Endodermal cell (in vitro differentiated cells): Measurements from ENCODE around the gene GRM5. TPM values are rescaled to one million over a fixed set of nuclear protein-coding genes. Genes with fewer than 3 reads are reported as not detected.

Experiments
- DNase-seq: peaks from one replicate; pipeline ENCODE4 v3.0.0-alpha.2; 2017
- H3K27ac ChIP-seq: 2 replicates; pipeline ENCODE4 v1.5.1; 2013; ENCODE audit warnings: mild to moderate bottlenecking, low read depth, low read length, moderate library complexity
- H3K27me3 ChIP-seq: 2 replicates; pipeline ENCODE4 v1.6.1; 2013; ENCODE audit warnings: mild to moderate bottlenecking, low read length, moderate library complexity; ENCODE audit not compliant: insufficient read depth, control insufficient read depth, poor library complexity, severe bottlenecking
- H3K36me3 ChIP-seq: 2 replicates; pipeline ENCODE4 v1.7.0; 2013; ENCODE audit warnings: mild to moderate bottlenecking, low read length, moderate library complexity; ENCODE audit not compliant: control insufficient read depth, insufficient read depth
- H3K4me1 ChIP-seq: one replicate; pipeline ENCODE4 v1.7.0; 2013; ENCODE audit warnings: low read length; ENCODE audit not compliant: control insufficient read depth, insufficient read depth
- H3K4me3 ChIP-seq: 2 replicates; pipeline ENCODE4 v1.5.1; 2013; ENCODE audit warnings: mild to moderate bottlenecking, low read length, moderate library complexity
- H3K9ac ChIP-seq: 2 replicates; pipeline ENCODE4 v1.6.1; 2013; ENCODE audit warnings: mild to moderate bottlenecking, low read length, moderate library complexity; ENCODE audit not compliant: poor library complexity, severe bottlenecking; ENCODE audit errors: extremely low read depth
- H3K9me3 ChIP-seq: 2 replicates; pipeline ENCODE4 v1.6.1; 2013; ENCODE audit warnings: mild to moderate bottlenecking, low read length, moderate library complexity; ENCODE audit not compliant: control insufficient read depth
- H3K27ac Mint-ChIP-seq: 2 replicates; pipeline ENCODE4 v1.8.0; 2020; ENCODE audit warnings: mixed read lengths
- H3K27me3 Mint-ChIP-seq: 2 replicates; pipeline ENCODE4 v1.8.0; 2021; ENCODE audit warnings: mild to moderate bottlenecking, mixed read lengths; ENCODE audit not compliant: insufficient read depth
- H3K36me3 Mint-ChIP-seq: 2 replicates; pipeline ENCODE4 v1.8.0; 2020; ENCODE audit warnings: low read depth, mixed read lengths
- H3K4me1 Mint-ChIP-seq: 2 replicates; pipeline ENCODE4 v1.8.0; 2020; ENCODE audit warnings: mixed read lengths
- H3K4me3 Mint-ChIP-seq: 2 replicates; pipeline ENCODE4 v1.8.0; 2020; ENCODE audit warnings: mild to moderate bottlenecking, moderate library complexity, mixed read lengths
- H3K9me3 Mint-ChIP-seq: 2 replicates; pipeline ENCODE4 v1.8.0; 2020; ENCODE audit warnings: mild to moderate bottlenecking, mixed read lengths
- WGBS, 2 experiments: methylation state at CpG; one replicate each; pipeline versions ENCODE4 v1.1.5 to v1.1.7; 2013; ENCODE audit warnings: missing lambda C conversion rate in 2 of 2, mixed read lengths in 1 of 2; ENCODE audit not compliant: insufficient coverage in 1 of 2, insufficient read length in 1 of 2; 5-methylcytosine and 5-hydroxymethylcytosine counted together
- total RNA-seq, 2 donors: library from RNA; stranded (reverse); fragmentation: NEBNext Ultra II Directional in 1 of 2; extraction: Animal tissue kit (Norgen Biotek cat#: 25700) in 1 of 2; gene quantifications; 2 replicates in 1 of 2; 3 replicates in 1 of 2; pipeline ENCODE4 v1.2.1, GENCODE V29; 2021
- TF ChIP-seq, protein P1 (sequence below): fragments of 200-600 bp; sonication (generic); conservative IDR thresholded peaks from 2 replicates; pipeline ENCODE4 v1.5.0; 2021; ENCODE audit warnings: antibody characterized with exemption, mild to moderate bottlenecking

The GRM5 gene
- total RNA-seq, 2 donors from 2014 or later, result 0.07 to 0.09 TPM

DNA sequence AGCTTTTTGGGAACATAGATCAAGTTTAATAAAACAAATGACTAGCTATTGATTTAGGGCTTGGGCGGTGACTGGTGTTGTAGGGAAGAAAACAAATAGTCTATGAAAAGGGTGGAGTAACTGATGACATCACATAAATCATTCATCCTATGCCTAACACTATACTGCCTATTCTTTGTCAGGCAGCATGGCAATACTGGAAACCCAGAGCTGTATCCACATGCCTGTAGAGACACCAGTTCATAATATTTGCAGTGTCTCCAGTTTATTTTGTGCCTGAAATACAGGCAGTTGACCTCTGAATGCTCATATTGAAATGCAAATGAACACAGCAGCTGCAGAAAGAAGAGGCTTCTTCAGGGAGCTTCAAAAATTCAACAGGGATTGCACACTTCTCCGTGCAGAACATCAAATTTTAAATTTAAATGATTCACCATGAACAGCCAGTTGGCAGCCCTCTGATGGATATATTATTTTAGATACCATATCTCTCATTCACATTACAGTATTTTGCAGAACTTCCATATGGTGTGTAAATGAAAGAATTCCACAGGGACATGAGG lies 445.1 kb downstream of the GRM5 start:
- Histone ChIP-seq H3K4me3 (no peak overlapping the region), H3K27me3 (no peaks in the 10 kb centered on the region), H3K36me3 (no peaks in the 10 kb centered on the region), H3K9ac (no peak overlapping the region), H3K4me1 (no peaks in the 10 kb centered on the region), H3K27ac (no peak overlapping the region), H3K9me3 (no peaks in the 10 kb centered on the region)
- DNase-seq, result no peak
- Mint-ChIP-seq H3K27me3 (peaks cover 4% of the 10 kb centered on the region), H3K36me3 (no peaks in the 10 kb centered on the region), H3K4me1 (no peaks in the 10 kb centered on the region), H3K9me3 (no peaks in the 10 kb centered on the region), H3K27ac (no peak overlapping the region), H3K4me3 (no peak overlapping the region)
- TF ChIP-seq, protein P1, sequence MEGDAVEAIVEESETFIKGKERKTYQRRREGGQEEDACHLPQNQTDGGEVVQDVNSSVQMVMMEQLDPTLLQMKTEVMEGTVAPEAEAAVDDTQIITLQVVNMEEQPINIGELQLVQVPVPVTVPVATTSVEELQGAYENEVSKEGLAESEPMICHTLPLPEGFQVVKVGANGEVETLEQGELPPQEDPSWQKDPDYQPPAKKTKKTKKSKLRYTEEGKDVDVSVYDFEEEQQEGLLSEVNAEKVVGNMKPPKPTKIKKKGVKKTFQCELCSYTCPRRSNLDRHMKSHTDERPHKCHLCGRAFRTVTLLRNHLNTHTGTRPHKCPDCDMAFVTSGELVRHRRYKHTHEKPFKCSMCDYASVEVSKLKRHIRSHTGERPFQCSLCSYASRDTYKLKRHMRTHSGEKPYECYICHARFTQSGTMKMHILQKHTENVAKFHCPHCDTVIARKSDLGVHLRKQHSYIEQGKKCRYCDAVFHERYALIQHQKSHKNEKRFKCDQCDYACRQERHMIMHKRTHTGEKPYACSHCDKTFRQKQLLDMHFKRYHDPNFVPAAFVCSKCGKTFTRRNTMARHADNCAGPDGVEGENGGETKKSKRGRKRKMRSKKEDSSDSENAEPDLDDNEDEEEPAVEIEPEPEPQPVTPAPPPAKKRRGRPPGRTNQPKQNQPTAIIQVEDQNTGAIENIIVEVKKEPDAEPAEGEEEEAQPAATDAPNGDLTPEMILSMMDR, result no peak
- whole genome bisulfite sequencing, 2 experiments, result 80% methylated on average over 1 of the region's 2 CpGs; no CpG with 5 or more reads in 1 of the 2 experiments

DNA sequence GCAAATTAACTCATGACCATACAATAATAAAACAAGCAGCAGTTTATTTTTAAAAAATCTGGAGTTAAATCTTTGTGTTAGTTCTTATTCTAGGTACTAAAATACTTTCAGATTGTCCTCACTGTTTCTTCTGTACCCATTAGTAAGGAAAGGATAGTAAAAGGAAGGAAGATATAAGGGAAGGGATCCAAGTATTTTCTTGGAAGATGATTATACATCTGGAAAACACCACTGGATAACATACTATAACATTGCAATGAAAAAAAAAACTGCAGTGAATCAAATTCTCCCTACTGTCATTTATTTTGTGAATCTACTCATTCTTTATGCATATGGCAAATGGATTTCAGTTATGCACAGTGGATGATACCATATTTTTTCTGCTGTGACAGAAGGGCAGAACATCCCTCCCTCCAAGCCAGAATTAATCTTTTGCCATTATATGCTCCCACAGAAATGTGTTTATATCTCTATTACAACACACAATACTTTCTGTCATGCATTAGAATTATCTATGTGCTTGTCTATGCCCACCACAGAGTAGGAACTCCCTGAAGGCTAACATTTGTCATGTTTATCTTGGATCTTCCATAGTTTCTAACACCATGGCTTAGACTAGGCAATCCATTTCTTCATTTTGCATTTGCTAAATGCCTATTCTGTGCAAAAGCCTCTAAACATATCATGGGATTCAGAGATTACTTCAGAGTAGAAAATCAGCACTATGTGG lies 446.0 kb downstream of the GRM5 start:
- H3K4me3 ChIP-seq, result no peak overlapping the region
- Mint-ChIP-seq H3K27me3 (no peaks in the 10 kb centered on the region), H3K4me3 (no peak overlapping the region), H3K27ac (no peak overlapping the region), H3K9me3 (no peaks in the 10 kb centered on the region), H3K4me1 (no peaks in the 10 kb centered on the region), H3K36me3 (no peaks in the 10 kb centered on the region)
- TF ChIP-seq, protein P1, result no peak
- H3K9ac ChIP-seq, result no peak overlapping the region
- no peak overlapping the region for H3K27ac ChIP-seq
- H3K27me3 ChIP-seq, result no peaks in the 10 kb centered on the region
- no peak for DNase-seq
- no peaks in the 10 kb centered on the region for H3K9me3 ChIP-seq
- H3K36me3 ChIP-seq, result no peaks in the 10 kb centered on the region
- no peaks in the 10 kb centered on the region for H3K4me1 ChIP-seq

GRCh38 chr11:88619071-88619425 lies 446.7 kb downstream of the GRM5 start:
- no peaks in the 10 kb centered on the region for H3K9me3 ChIP-seq
- TF ChIP-seq, protein P1, result no peak
- H3K27ac Mint-ChIP-seq, result no peak overlapping the region

More at GRCh38 chr11:88619071-88619425, 446.7 kb downstream of the GRM5 start:
- no peaks in the 10 kb centered on the region for H3K4me1 Mint-ChIP-seq
- H3K27me3 Mint-ChIP-seq, result no peaks in the 10 kb centered on the region
- no peaks in the 10 kb centered on the region for H3K9me3 Mint-ChIP-seq
- DNase-seq, result no peak
- no peak overlapping the region for H3K4me3 ChIP-seq
- H3K27ac ChIP-seq, result no peak overlapping the region
- no peaks in the 10 kb centered on the region for H3K4me1 ChIP-seq
- no peaks in the 10 kb centered on the region for H3K36me3 ChIP-seq
- H3K4me3 Mint-ChIP-seq, result no peak overlapping the region
- WGBS, 2 experiments, result 94 to 100% methylated on average over 1 of the region's 1 CpG
- H3K36me3 Mint-ChIP-seq, result no peaks in the 10 kb centered on the region
- no peaks in the 10 kb centered on the region for H3K27me3 ChIP-seq
- H3K9ac ChIP-seq, result no peak overlapping the region
